ENCODE results near the gene CNOT2. TPM values are rescaled to one million over a fixed set of nuclear protein-coding genes. Genes with fewer than 3 reads are reported as not detected.

Gene CNOT2
- total RNA-seq, 1 donor from 2014 or later: 67.2 TPM

- no peak overlapping the region for H3K9ac ChIP-seq (ENCODE audit: low read length)
- Mint-ChIP-seq H3K27me3 (ENCODE audit: low read depth, unreplicated experiment) (no peaks in the 10 kb centered on the region), H3K36me3 (ENCODE audit: low read depth, unreplicated experiment) (no peaks in the 10 kb centered on the region), H3K4me1 (ENCODE audit: low read depth, unreplicated experiment) (no peaks in the 10 kb centered on the region), H3K4me3 (ENCODE audit: unreplicated experiment) (no peak overlapping the region), H3K9me3 (ENCODE audit: unreplicated experiment) (no peaks in the 10 kb centered on the region), H3K27ac (ENCODE audit: unreplicated experiment) (no peak overlapping the region)
- no peak overlapping the region for H3K27ac ChIP-seq (ENCODE audit: low read depth, low read length)
- no peak overlapping the region for H2AFZ ChIP-seq (ENCODE audit: low read depth, low read length)
- FAIRE-seq: no peak
- H3K79me2 ChIP-seq (ENCODE audit: insufficient read depth, low read length): no peaks in the 10 kb centered on the region
- H4K20me1 ChIP-seq (ENCODE audit: insufficient read depth, low read length): no peaks in the 10 kb centered on the region
- H3K4me1 ChIP-seq (ENCODE audit: insufficient read depth, low read length): no peaks in the 10 kb centered on the region
- DNase-seq (ENCODE audit: low read depth): no peak
- H3K4me3 ChIP-seq (ENCODE audit: insufficient read depth, low read depth, low read length): no peak overlapping the region
- no peak overlapping the region for H3K4me2 ChIP-seq (ENCODE audit: low read length)
- no peaks in the 10 kb centered on the region for H3K27me3 ChIP-seq (ENCODE audit: insufficient read depth, low read length)
- no peaks in the 10 kb centered on the region for H3K36me3 ChIP-seq (ENCODE audit: insufficient read depth, low read length)
- TF ChIP-seq EZH2 (IDR thresholded peaks at IDR 0.05; ENCODE audit: insufficient read depth, low read length) (no peak), CTCF (IDR thresholded peaks at IDR 0.05; ENCODE audit: insufficient read depth, low read depth, low read length) (no peak)
- no peaks in the 10 kb centered on the region for H3K9me3 ChIP-seq (ENCODE audit: insufficient read depth, low read depth, low read length)
Measured at GRCh38 chr12:70227911-70228310, 15.3 kb upstream of the CNOT2 start.

- no peaks in the 10 kb centered on the region for H3K4me1 Mint-ChIP-seq (ENCODE audit: low read depth, unreplicated experiment)
- Histone ChIP-seq H2AFZ (ENCODE audit: low read depth, low read length) (no peak overlapping the region), H3K79me2 (ENCODE audit: insufficient read depth, low read length) (no peaks in the 10 kb centered on the region), H3K4me3 (ENCODE audit: insufficient read depth, low read depth, low read length) (no peak overlapping the region), H4K20me1 (ENCODE audit: insufficient read depth, low read length) (no peaks in the 10 kb centered on the region), H3K27me3 (ENCODE audit: insufficient read depth, low read length) (no peaks in the 10 kb centered on the region), H3K9me3 (ENCODE audit: insufficient read depth, low read depth, low read length) (no peaks in the 10 kb centered on the region), H3K4me2 (ENCODE audit: low read length) (no peak overlapping the region), H3K27ac (ENCODE audit: low read depth, low read length) (no peak overlapping the region), H3K9ac (ENCODE audit: low read length) (no peak overlapping the region), H3K36me3 (ENCODE audit: insufficient read depth, low read length) (no peaks in the 10 kb centered on the region), H3K4me1 (ENCODE audit: insufficient read depth, low read length) (no peaks in the 10 kb centered on the region)
- no peak for FAIRE-seq
- peaks cover 3% of the 10 kb centered on the region for H3K9me3 Mint-ChIP-seq (ENCODE audit: unreplicated experiment)
- no peak overlapping the region for H3K4me3 Mint-ChIP-seq (ENCODE audit: unreplicated experiment)
- no peak overlapping the region for H3K27ac Mint-ChIP-seq (ENCODE audit: unreplicated experiment)
- H3K36me3 Mint-ChIP-seq (ENCODE audit: low read depth, unreplicated experiment): peaks cover 6% of the 10 kb centered on the region
- TF ChIP-seq CTCF (IDR thresholded peaks at IDR 0.05; ENCODE audit: insufficient read depth, low read depth, low read length) (no peak), EZH2 (IDR thresholded peaks at IDR 0.05; ENCODE audit: insufficient read depth, low read length) (no peak)
- no peak for DNase-seq (ENCODE audit: low read depth)
- no peaks in the 10 kb centered on the region for H3K27me3 Mint-ChIP-seq (ENCODE audit: low read depth, unreplicated experiment)
Measured at GRCh38 chr12:70230934-70231606, 12.2 kb upstream of the CNOT2 start.

GRCh38 chr12:70236990-70237389 lies 6.2 kb upstream of the CNOT2 start:
- no peak overlapping the region for H3K4me2 ChIP-seq (ENCODE audit: low read length)
- H3K27me3 ChIP-seq (ENCODE audit: insufficient read depth, low read length): no peaks in the 10 kb centered on the region
- peaks cover 9% of the 10 kb centered on the region for H3K36me3 ChIP-seq (ENCODE audit: insufficient read depth, low read length)
- no peaks in the 10 kb centered on the region for H3K4me1 ChIP-seq (ENCODE audit: insufficient read depth, low read length)
- DNase-seq (ENCODE audit: low read depth) (no peak), FAIRE-seq (no peak)
- peaks cover 1% of the 10 kb centered on the region for H3K79me2 ChIP-seq (ENCODE audit: insufficient read depth, low read length)
- Mint-ChIP-seq H3K4me3 (ENCODE audit: unreplicated experiment) (no peak overlapping the region), H3K9me3 (ENCODE audit: unreplicated experiment) (peaks cover 6% of the 10 kb centered on the region), H3K27me3 (ENCODE audit: low read depth, unreplicated experiment) (no peaks in the 10 kb centered on the region), H3K27ac (ENCODE audit: unreplicated experiment) (no peak overlapping the region), H3K4me1 (ENCODE audit: low read depth, unreplicated experiment) (peaks cover 8% of the 10 kb centered on the region), H3K36me3 (ENCODE audit: low read depth, unreplicated experiment) (peaks cover 27% of the 10 kb centered on the region)
- H3K4me3 ChIP-seq (ENCODE audit: insufficient read depth, low read depth, low read length): no peak overlapping the region
- no peak overlapping the region for H3K27ac ChIP-seq (ENCODE audit: low read depth, low read length)
- H2AFZ ChIP-seq (ENCODE audit: low read depth, low read length): no peak overlapping the region
- TF ChIP-seq CTCF (IDR thresholded peaks at IDR 0.05; ENCODE audit: insufficient read depth, low read depth, low read length): no peak
- no peak for TF ChIP-seq EZH2 (IDR thresholded peaks at IDR 0.05; ENCODE audit: insufficient read depth, low read length)
- H3K9me3 ChIP-seq (ENCODE audit: insufficient read depth, low read depth, low read length): no peaks in the 10 kb centered on the region
- no peaks in the 10 kb centered on the region for H4K20me1 ChIP-seq (ENCODE audit: insufficient read depth, low read length)
- no peak overlapping the region for H3K9ac ChIP-seq (ENCODE audit: low read length)

Measured in astrocyte (in vitro differentiated cells and primary cell).